Measurements from ENCODE around the gene SYP.

GRCh38 chrX:49163555-49164419, 36.2 kb downstream of the SYP start:
- TF ChIP-seq POLR2A (IDR thresholded peaks at IDR 0.05), result no peak
- TF ChIP-seq, protein P1, sequence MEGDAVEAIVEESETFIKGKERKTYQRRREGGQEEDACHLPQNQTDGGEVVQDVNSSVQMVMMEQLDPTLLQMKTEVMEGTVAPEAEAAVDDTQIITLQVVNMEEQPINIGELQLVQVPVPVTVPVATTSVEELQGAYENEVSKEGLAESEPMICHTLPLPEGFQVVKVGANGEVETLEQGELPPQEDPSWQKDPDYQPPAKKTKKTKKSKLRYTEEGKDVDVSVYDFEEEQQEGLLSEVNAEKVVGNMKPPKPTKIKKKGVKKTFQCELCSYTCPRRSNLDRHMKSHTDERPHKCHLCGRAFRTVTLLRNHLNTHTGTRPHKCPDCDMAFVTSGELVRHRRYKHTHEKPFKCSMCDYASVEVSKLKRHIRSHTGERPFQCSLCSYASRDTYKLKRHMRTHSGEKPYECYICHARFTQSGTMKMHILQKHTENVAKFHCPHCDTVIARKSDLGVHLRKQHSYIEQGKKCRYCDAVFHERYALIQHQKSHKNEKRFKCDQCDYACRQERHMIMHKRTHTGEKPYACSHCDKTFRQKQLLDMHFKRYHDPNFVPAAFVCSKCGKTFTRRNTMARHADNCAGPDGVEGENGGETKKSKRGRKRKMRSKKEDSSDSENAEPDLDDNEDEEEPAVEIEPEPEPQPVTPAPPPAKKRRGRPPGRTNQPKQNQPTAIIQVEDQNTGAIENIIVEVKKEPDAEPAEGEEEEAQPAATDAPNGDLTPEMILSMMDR (IDR thresholded peaks at IDR 0.05), result peak; percentile 46 to 78 (median 59)
